ENCODE measurements around the gene PBX3. TPM values are rescaled to one million over a fixed set of nuclear protein-coding genes. Genes with fewer than 3 reads are reported as not detected.

Gene PBX3
- total and polyA plus RNA-seq, 4 donors = 7.3 to 18.9 (median 11.1) TPM

GRCh38 chr9:125746774-125747052 is 460 bp upstream of the PBX3 start:
- Histone ChIP-seq H3K36me3 (ENCODE audit: control insufficient read depth in 4 of 4, insufficient read depth in 3 of 4, low read depth in 1 of 4, low read length in 3 of 4) (no peaks in the 10 kb centered on the region), H3K4me3 (ENCODE audit: low read depth in 1 of 3, low read length in 3 of 3) (peak overlapping the region in 1 of 3 donors; percentile 99), H3K9me3 (ENCODE audit: control insufficient read depth in 4 of 4, low read length in 3 of 4) (no peaks in the 10 kb centered on the region), H3K27me3 (ENCODE audit: control insufficient read depth in 4 of 4, insufficient read depth in 4 of 4, low read length in 3 of 4) (no peaks in the 10 kb centered on the region), H3K4me1 (ENCODE audit: control insufficient read depth in 4 of 4, insufficient read depth in 4 of 4, low read length in 3 of 4) (peaks cover 0 to 34% (median 27%) of the 10 kb centered on the region in 4 donors), H3K9ac (ENCODE audit: low read depth in 1 of 2, low read length in 2 of 2) (no peak overlapping the region), H3K27ac (ENCODE audit: low read depth in 1 of 2, low read length in 2 of 2) (peak overlapping the region; percentile 74 to 83)
- DNase-seq (ENCODE audit: low spot score) = no peak
- under 1% methylated on average over 46 of the region's 46 CpGs for WGBS
- no peak for TF ChIP-seq RXRA (IDR thresholded peaks at IDR 0.05)
- TF ChIP-seq JUND (IDR thresholded peaks at IDR 0.05) = no peak
- TF ChIP-seq CTCF (IDR thresholded peaks at IDR 0.05; ENCODE audit: low read depth, low read length, missing input control) = no peak
- TF ChIP-seq FOXA1 (IDR thresholded peaks at IDR 0.05) = no peak
- TF ChIP-seq REST (IDR thresholded peaks at IDR 0.05) = no peak
- TF ChIP-seq ZBTB33 (IDR thresholded peaks at IDR 0.05) = no peak
- no peak for TF ChIP-seq HNF4G (IDR thresholded peaks at IDR 0.05)

GRCh38 chr9:125747765-125748445 is 732 bp downstream of the PBX3 start:
- H3K9me3 ChIP-seq (ENCODE audit: control insufficient read depth in 4 of 4, low read length in 3 of 4) = no peaks in the 10 kb centered on the region
- peaks cover 0 to 34% (median 27%) of the 10 kb centered on the region in 4 donors for H3K4me1 ChIP-seq (ENCODE audit: control insufficient read depth in 4 of 4, insufficient read depth in 4 of 4, low read length in 3 of 4)
- H3K36me3 ChIP-seq (ENCODE audit: control insufficient read depth in 4 of 4, insufficient read depth in 3 of 4, low read depth in 1 of 4, low read length in 3 of 4) = no peaks in the 10 kb centered on the region
- H3K9ac ChIP-seq (ENCODE audit: low read depth in 1 of 2, low read length in 2 of 2) = peak overlapping the region; percentile 77 to 81
- no peak for TF ChIP-seq NR2F2 (IDR thresholded peaks at IDR 0.05)
- TF ChIP-seq SP1 (IDR thresholded peaks at IDR 0.05) = no peak
- TF ChIP-seq FOXA2 (IDR thresholded peaks at IDR 0.05) = no peak
- TF ChIP-seq HNF4A (conservative IDR thresholded peaks at IDR 0.05) = no peak
- TF ChIP-seq GABPA (IDR thresholded peaks at IDR 0.05 in 1 of 2, conservative IDR thresholded peaks at IDR 0.05 in 1 of 2) = no peak
- TF ChIP-seq RXRA (IDR thresholded peaks at IDR 0.05) = no peak
- no peak for TF ChIP-seq MAX (IDR thresholded peaks at IDR 0.05)
- TF ChIP-seq YY1 (IDR thresholded peaks at IDR 0.05) = no peak
- no peak for TF ChIP-seq ATF3 (IDR thresholded peaks at IDR 0.05)
- TF ChIP-seq RAD21 (IDR thresholded peaks at IDR 0.05) = no peak
- TF ChIP-seq CTCF (IDR thresholded peaks at IDR 0.05; ENCODE audit: low read depth, low read length, missing input control) = no peak
- no peak for TF ChIP-seq FOXA1 (IDR thresholded peaks at IDR 0.05)
- TF ChIP-seq HNF4G (IDR thresholded peaks at IDR 0.05) = no peak
- peak overlapping the region; percentile 62 to 86 for H3K27ac ChIP-seq (ENCODE audit: low read depth in 1 of 2, low read length in 2 of 2)
- H3K27me3 ChIP-seq (ENCODE audit: control insufficient read depth in 4 of 4, insufficient read depth in 4 of 4, low read length in 3 of 4) = no peaks in the 10 kb centered on the region
- WGBS = under 1% methylated on average over 88 of the region's 88 CpGs
- peak; percentile 51 for DNase-seq (ENCODE audit: low spot score)
- H3K4me3 ChIP-seq (ENCODE audit: low read depth in 1 of 3, low read length in 3 of 3) = peak overlapping the region; percentile 76 to 99 (median 81)
